Measurements from ENCODE around the gene PAH. TPM values are rescaled to one million over a fixed set of nuclear protein-coding genes. Genes with fewer than 3 reads are reported as not detected.
A peak's percentile ranks its signal among the peaks of the same experiment; 100 is the strongest.

PAH gene
- total RNA-seq, 1 experiment from 2014 or later = 5.7 TPM

DNA sequence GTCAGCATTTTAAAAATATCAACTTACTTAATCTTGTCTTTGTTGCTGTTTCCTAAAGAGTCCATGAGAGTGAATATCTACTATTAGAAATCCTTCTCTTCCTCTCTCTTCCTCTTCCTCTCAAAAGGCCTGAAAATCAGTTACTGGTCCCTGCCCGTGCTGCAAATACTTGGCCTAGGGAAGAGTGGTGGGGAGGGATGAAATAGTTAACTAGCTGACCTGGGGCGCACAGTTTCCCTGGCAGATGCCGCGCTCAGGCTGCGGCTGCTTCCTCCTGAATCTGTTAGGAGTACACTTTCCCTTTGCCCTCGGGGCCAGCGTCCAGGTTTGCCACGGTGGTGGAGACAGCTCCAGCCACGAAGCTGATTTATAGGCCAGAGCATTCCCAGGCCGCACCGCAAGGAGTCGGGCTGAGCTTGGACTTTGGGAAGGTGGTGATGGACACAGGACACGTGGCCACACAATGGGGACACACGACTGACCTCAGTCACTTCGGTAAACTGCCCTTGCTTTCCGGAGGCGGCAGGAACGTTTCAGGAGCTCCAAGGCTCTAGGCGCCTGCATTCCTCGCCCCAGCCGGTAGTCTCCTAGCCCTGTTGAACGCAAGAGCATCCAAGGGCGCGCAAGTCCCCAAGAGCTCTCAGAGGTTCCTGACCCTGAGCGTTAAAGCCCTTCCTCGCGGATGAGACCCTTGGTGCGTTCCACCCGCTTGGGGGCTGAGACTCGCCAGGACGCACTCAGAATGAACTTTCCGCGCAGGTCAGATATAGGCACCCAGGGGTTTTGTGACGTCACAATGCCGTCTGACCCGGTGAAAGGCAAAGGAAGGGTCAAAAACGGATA is 33.3 kb upstream of the PAH start (continued):
- TF ChIP-seq, protein P1, sequence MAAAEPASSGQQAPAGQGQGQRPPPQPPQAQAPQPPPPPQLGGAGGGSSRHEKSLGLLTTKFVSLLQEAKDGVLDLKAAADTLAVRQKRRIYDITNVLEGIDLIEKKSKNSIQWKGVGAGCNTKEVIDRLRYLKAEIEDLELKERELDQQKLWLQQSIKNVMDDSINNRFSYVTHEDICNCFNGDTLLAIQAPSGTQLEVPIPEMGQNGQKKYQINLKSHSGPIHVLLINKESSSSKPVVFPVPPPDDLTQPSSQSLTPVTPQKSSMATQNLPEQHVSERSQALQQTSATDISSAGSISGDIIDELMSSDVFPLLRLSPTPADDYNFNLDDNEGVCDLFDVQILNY (CRISPR knock-in tag; IDR thresholded peaks at IDR 0.05) = no peak
- TF ChIP-seq, protein P2, sequence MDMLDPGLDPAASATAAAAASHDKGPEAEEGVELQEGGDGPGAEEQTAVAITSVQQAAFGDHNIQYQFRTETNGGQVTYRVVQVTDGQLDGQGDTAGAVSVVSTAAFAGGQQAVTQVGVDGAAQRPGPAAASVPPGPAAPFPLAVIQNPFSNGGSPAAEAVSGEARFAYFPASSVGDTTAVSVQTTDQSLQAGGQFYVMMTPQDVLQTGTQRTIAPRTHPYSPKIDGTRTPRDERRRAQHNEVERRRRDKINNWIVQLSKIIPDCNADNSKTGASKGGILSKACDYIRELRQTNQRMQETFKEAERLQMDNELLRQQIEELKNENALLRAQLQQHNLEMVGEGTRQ (CRISPR knock-in tag; IDR thresholded peaks at IDR 0.05) = peak; percentile 84
- TF ChIP-seq, protein P3, sequence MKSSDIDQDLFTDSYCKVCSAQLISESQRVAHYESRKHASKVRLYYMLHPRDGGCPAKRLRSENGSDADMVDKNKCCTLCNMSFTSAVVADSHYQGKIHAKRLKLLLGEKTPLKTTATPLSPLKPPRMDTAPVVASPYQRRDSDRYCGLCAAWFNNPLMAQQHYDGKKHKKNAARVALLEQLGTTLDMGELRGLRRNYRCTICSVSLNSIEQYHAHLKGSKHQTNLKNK (CRISPR knock-in tag; IDR thresholded peaks at IDR 0.05) = no peak
- 0 out of 2 replicates have a peak, but pooled peaks have one; percentile 37 for TF ChIP-seq FOXP1 (CRISPR knock-in tag; IDR thresholded peaks at IDR 0.05; ENCODE audit: borderline replicate concordance)
- TF ChIP-seq, protein P4, sequence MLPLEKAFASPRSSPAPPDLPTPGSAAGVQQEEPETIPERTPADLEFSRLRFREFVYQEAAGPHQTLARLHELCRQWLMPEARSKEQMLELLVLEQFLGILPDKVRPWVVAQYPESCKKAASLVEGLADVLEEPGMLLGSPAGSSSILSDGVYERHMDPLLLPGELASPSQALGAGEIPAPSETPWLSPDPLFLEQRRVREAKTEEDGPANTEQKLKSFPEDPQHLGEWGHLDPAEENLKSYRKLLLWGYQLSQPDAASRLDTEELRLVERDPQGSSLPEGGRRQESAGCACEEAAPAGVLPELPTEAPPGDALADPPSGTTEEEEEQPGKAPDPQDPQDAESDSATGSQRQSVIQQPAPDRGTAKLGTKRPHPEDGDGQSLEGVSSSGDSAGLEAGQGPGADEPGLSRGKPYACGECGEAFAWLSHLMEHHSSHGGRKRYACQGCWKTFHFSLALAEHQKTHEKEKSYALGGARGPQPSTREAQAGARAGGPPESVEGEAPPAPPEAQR (CRISPR knock-in tag; IDR thresholded peaks at IDR 0.05) = no peak
- TF ChIP-seq ETV6 (CRISPR knock-in tag; IDR thresholded peaks at IDR 0.05) = no peak
- TF ChIP-seq ZNF263 (CRISPR knock-in tag; IDR thresholded peaks at IDR 0.05; ENCODE audit: low read depth) = no peak
- TF ChIP-seq, protein P5, sequence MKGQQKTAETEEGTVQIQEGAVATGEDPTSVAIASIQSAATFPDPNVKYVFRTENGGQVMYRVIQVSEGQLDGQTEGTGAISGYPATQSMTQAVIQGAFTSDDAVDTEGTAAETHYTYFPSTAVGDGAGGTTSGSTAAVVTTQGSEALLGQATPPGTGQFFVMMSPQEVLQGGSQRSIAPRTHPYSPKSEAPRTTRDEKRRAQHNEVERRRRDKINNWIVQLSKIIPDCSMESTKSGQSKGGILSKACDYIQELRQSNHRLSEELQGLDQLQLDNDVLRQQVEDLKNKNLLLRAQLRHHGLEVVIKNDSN (CRISPR knock-in tag; IDR thresholded peaks at IDR 0.05) = peak; percentile 76
- no peak for TF ChIP-seq JAZF1 (CRISPR knock-in tag; IDR thresholded peaks at IDR 0.05)
- TF ChIP-seq, protein P6, sequence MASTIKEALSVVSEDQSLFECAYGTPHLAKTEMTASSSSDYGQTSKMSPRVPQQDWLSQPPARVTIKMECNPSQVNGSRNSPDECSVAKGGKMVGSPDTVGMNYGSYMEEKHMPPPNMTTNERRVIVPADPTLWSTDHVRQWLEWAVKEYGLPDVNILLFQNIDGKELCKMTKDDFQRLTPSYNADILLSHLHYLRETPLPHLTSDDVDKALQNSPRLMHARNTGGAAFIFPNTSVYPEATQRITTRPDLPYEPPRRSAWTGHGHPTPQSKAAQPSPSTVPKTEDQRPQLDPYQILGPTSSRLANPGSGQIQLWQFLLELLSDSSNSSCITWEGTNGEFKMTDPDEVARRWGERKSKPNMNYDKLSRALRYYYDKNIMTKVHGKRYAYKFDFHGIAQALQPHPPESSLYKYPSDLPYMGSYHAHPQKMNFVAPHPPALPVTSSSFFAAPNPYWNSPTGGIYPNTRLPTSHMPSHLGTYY (CRISPR knock-in tag; IDR thresholded peaks at IDR 0.05) = no peak
- TF ChIP-seq, protein P7, sequence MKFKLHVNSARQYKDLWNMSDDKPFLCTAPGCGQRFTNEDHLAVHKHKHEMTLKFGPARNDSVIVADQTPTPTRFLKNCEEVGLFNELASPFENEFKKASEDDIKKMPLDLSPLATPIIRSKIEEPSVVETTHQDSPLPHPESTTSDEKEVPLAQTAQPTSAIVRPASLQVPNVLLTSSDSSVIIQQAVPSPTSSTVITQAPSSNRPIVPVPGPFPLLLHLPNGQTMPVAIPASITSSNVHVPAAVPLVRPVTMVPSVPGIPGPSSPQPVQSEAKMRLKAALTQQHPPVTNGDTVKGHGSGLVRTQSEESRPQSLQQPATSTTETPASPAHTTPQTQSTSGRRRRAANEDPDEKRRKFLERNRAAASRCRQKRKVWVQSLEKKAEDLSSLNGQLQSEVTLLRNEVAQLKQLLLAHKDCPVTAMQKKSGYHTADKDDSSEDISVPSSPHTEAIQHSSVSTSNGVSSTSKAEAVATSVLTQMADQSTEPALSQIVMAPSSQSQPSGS (CRISPR knock-in tag; IDR thresholded peaks at IDR 0.05; ENCODE audit: borderline replicate concordance, low read depth) = no peak
- TF ChIP-seq, protein P8, sequence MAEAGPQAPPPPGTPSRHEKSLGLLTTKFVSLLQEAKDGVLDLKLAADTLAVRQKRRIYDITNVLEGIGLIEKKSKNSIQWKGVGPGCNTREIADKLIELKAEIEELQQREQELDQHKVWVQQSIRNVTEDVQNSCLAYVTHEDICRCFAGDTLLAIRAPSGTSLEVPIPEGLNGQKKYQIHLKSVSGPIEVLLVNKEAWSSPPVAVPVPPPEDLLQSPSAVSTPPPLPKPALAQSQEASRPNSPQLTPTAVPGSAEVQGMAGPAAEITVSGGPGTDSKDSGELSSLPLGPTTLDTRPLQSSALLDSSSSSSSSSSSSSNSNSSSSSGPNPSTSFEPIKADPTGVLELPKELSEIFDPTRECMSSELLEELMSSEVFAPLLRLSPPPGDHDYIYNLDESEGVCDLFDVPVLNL (CRISPR knock-in tag; IDR thresholded peaks at IDR 0.05; ENCODE audit: borderline replicate concordance, low read depth) = no peak
- TF ChIP-seq, protein P9, sequence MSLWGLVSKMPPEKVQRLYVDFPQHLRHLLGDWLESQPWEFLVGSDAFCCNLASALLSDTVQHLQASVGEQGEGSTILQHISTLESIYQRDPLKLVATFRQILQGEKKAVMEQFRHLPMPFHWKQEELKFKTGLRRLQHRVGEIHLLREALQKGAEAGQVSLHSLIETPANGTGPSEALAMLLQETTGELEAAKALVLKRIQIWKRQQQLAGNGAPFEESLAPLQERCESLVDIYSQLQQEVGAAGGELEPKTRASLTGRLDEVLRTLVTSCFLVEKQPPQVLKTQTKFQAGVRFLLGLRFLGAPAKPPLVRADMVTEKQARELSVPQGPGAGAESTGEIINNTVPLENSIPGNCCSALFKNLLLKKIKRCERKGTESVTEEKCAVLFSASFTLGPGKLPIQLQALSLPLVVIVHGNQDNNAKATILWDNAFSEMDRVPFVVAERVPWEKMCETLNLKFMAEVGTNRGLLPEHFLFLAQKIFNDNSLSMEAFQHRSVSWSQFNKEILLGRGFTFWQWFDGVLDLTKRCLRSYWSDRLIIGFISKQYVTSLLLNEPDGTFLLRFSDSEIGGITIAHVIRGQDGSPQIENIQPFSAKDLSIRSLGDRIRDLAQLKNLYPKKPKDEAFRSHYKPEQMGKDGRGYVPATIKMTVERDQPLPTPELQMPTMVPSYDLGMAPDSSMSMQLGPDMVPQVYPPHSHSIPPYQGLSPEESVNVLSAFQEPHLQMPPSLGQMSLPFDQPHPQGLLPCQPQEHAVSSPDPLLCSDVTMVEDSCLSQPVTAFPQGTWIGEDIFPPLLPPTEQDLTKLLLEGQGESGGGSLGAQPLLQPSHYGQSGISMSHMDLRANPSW (CRISPR knock-in tag; conservative IDR thresholded peaks at IDR 0.05; ENCODE audit: low read depth) = no peak
- TF ChIP-seq, protein P10, sequence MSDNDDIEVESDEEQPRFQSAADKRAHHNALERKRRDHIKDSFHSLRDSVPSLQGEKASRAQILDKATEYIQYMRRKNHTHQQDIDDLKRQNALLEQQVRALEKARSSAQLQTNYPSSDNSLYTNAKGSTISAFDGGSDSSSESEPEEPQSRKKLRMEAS (CRISPR knock-in tag; IDR thresholded peaks at IDR 0.05) = peak; percentile 77
- TF ChIP-seq, protein P11, sequence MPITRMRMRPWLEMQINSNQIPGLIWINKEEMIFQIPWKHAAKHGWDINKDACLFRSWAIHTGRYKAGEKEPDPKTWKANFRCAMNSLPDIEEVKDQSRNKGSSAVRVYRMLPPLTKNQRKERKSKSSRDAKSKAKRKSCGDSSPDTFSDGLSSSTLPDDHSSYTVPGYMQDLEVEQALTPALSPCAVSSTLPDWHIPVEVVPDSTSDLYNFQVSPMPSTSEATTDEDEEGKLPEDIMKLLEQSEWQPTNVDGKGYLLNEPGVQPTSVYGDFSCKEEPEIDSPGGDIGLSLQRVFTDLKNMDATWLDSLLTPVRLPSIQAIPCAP (CRISPR knock-in tag; IDR thresholded peaks at IDR 0.05) = no peak
- TF ChIP-seq, protein P12, sequence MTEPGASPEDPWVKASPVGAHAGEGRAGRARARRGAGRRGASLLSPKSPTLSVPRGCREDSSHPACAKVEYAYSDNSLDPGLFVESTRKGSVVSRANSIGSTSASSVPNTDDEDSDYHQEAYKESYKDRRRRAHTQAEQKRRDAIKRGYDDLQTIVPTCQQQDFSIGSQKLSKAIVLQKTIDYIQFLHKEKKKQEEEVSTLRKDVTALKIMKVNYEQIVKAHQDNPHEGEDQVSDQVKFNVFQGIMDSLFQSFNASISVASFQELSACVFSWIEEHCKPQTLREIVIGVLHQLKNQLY (CRISPR knock-in tag; IDR thresholded peaks at IDR 0.05) = no peak
- TF ChIP-seq, protein P13, sequence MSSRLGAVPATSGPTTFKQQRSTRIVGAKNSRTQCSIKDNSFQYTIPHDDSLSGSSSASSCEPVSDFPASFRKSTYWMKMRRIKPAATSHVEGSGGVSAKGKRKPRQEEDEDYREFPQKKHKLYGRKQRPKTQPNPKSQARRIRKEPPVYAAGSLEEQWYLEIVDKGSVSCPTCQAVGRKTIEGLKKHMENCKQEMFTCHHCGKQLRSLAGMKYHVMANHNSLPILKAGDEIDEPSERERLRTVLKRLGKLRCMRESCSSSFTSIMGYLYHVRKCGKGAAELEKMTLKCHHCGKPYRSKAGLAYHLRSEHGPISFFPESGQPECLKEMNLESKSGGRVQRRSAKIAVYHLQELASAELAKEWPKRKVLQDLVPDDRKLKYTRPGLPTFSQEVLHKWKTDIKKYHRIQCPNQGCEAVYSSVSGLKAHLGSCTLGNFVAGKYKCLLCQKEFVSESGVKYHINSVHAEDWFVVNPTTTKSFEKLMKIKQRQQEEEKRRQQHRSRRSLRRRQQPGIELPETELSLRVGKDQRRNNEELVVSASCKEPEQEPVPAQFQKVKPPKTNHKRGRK (CRISPR knock-in tag; IDR thresholded peaks at IDR 0.05; ENCODE audit: borderline replicate concordance) = no peak
- TF ChIP-seq TEAD4 (CRISPR knock-in tag; IDR thresholded peaks at IDR 0.05) = no peak
